HG03521 (cell line): Measurements from ENCODE around the gene SZT2.
"Not testable (repeated sequence)": the region's sequence is repeated elsewhere in the genome, so short reads cannot be mapped to it uniquely, and the experiment has no call there.

Source experiments
- ATAC-seq: cut with Tn5 transposase; IDR thresholded peaks from one replicate; pipeline ENCODE4 v1.9.1; 2021; ENCODE audit warnings: mild to moderate bottlenecking, moderate library complexity; ENCODE audit not compliant: unreplicated experiment

Gene SZT2

DNA sequence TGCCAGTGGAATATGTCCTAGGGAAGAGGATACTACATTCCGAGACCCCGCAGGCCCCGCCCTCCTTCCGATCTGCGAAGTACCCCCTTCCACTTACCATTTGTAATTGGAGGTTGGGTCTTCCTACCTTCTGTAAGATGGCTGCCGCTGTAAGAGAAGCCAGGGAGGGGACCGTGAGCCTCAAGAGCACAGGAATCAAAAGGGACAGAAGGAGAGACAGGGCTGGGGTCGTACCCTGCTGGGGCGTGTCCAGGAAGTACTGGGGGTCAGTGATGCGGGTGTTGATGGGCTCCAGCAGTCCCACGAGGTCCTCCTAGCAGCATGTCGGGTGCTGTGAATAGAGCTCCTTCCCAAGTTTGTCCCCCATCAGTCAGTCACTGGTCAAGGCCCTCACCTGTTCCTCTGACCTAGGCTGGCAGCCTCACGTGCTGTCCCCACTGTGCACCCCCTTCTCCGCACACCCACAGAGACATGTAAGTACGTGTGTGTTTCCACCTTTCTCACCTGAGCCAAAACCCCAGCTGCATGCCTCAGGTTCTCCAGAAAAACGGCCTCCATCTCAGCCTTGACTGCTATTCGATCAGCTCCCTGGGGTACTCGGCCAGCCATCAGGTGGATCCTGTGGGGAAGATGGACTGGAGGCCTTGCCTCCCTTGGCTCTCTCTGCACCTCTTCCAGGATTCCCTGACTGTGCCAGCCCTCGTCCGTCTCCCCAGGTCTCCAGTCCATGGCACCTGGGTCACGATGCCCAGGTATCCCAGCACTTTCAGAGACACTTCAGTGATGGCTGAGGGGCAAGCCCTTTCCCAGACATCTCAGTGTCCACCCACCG lies 62.2 kb downstream of the SZT2 start:
- no peak for ATAC-seq

DNA sequence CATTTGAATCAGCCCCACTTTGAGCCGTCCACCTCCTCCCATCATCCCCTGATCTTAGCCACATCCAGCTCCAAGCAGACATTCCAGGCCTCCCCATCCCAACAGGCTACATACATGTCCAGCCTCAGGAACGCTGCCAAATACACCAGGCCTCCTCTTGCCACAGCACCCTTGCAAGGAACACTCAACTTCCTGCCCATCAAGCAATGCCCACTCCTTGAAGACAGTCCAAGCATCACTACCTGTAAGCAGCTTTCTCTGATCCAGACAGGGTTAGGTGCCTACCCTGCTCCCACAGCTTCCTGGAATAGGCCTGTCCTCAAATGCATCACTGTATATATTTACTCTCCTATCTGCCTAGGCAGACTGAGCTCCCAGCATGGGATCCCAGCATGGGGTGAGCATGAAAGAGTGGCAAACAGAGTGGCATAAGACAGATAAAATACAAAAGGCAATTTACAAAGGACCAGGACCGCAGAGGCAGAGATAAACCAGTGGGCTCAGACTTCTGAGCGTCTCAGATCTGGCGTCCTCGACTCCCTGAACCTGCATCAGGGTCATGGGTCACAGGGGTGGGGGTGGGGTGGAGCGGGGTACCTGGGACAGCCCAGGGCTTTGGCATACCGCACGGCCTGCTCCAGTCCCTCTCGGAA lies 63.2 kb downstream of the SZT2 start:
- ATAC-seq, result no peak

GRCh38 chr1:43453442-43454269 lies 64.0 kb downstream of the SZT2 start, which contains the start of gene HYI:
Gene HYI (minus strand): TSS chr1:43453931. CDS start chr1:43453793, 138 bp downstream.
- ATAC-seq, result peak; percentile 41

GRCh38 chr1:43454270-43455011 lies 64.7 kb downstream of the SZT2 start:
- ATAC-seq, result peak; percentile 46

GRCh38 chr1:43455213-43455889 lies 65.7 kb downstream of the SZT2 start:
- ATAC-seq, result no peak

GRCh38 chr1:43458379-43458778 lies 68.7 kb downstream of the SZT2 start:
- ATAC-seq, result not testable (repeated sequence)

DNA sequence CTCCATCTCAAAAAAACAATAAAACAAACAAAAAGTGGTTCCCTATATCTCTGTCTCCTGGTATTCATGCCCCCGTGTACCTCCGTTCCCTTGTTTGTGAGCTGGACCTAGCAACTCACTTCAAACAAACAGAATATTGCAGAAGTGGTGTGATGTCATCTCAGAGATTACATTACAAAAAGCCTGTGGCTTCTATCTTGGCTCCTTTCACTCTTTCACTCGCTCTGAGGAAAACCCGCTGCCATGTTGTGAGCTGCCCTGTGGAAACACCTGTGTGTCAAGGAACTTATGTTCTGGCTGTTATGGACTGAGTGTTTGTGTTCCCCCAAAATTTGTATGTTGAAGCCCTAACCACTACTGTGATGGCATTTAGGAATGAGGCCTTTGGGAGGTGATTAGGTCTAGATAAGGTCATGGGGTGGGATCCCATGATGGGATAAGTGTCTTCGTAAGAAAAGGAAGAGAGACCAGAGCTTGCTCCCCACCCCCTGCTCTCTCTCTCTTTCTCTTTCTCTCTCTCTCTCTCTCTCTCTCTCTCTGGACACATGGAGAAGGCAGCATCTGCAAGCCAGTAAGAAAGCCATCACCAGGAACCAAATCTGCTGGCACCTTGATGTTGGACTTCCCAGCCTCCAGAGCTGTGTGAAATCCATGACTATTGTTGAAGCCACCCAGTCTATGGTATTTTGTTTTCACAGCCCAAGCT lies 71.4 kb downstream of the SZT2 start:
- no peak for ATAC-seq

DNA sequence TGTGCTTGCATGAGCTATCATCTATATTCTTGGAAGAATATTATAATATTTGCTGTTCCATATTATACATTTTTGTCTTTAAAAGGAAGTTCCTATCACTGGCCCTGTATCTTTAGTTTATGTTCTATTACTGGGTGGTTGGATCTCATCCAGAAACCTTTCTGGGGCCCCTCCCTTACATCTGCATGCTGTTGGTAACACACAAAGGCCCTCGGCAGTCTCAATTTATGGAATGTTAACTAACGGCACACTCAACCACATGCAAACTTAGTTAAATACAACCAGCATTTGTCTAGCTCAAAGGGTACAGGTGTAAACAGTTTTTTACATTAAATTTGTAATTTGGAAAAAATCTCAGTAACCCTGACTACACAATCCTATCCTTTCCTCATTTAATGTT lies 73.8 kb downstream of the SZT2 start:
- no peak for ATAC-seq

DNA sequence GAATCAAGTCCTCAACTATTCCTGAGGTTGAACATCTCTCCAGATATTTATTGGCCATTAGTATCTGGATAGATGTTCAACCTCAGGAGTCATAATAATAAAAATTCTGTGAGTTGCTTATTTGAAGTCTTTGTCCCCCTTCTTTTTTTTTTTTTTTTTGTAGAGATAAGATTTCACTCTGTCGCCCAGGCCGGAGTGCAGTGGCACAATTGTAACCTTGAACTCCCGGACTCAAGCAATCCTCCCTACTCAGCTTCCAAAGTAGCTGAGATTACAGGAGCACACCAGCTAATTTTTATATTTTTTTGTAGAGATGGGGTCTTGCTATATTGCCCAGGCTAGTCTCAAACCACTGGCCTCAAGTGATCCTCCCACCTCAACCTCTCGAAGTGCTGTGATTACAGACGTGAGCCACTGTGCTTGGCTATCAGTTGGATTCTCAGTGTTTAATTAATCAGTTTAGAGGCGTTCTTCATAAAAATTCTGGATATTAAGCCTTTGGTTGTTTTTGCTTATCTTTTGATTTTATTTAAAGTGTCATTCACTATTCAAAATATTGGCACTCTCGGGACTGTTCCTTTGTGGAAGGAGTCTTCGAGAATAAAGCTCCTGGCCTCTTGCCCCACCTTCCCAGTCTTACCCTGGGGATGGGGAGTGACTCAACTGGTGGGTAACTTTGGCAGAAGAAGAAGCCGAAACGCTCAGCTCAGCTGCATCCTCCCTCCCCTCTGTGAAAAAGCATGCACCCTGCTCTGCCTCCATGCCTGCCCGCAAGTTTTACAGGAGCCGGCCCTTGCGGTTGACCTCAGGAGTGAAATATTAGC lies 75.2 kb downstream of the SZT2 start:
- no peak for ATAC-seq

- no peak for ATAC-seq
These were observed 75.9 kb downstream of the SZT2 start for GRCh38 chr1:43465505-43466067.

DNA sequence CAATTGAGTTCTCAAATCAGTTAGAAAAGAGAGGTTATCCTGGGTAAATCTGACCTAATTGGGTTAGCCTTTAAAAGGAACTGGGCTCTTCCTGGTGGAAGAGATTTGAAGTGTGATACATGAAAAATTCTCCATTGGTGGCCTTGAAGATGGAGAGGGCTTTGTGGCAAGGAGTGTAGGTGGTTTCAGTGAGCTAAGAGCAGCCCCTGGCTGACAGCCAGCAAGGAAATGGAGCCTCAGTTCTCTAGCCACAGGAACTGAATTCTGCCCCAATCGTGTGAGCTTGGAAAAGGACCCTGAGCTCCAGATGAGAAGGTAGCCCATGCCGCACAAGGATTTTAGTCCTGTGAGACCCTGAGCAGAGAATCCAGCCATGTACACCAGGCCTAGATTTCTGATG lies 76.7 kb downstream of the SZT2 start:
- ATAC-seq, result no peak

GRCh38 chr1:43468414-43468813 lies 78.7 kb downstream of the SZT2 start:
- ATAC-seq, result no peak

GRCh38 chr1:43469932-43470331 lies 80.2 kb downstream of the SZT2 start:
- no peak for ATAC-seq

- no peak for ATAC-seq
These were observed 82.4 kb downstream of the SZT2 start for GRCh38 chr1:43472087-43472462.

DNA sequence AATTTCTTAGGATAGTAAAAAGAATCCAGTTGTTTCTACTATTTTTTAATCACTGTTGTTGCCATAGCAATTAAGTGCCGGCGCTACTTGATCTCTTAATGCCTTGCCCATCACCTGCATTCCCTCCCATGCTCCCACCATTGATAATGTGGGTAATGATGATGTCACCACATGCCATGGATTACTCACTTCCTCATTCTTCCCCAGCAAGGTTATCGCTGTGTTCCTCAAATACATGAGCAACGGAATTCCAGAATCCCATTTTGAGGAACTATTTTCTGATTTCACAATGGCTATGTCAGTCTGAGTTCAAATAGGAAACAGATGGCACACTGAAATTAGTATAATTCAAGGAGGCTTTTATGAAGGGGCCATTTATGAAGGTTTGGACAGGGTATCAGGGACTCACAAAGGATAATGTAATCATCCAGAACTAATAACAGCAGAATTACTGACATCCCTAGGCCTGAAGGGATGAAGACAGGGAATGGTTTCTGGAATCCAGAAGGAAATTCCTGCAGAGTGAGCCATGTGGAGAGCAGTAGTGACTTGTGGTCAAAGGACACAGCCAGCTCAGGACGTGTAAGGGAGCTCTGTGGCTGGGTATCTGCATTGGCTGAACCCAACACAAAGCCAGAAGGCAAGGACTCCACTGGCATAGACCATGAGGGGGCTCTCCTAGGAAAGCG lies 82.9 kb downstream of the SZT2 start:
- ATAC-seq, result not testable (repeated sequence)

- ATAC-seq, result no peak
These were observed 83.8 kb downstream of the SZT2 start for GRCh38 chr1:43473463-43473862.

- not testable (repeated sequence) for ATAC-seq
These were observed 86.1 kb downstream of the SZT2 start for GRCh38 chr1:43475611-43476401.
